MM.1S (cell line): ENCODE data around the gene CDH5.

ENCODE experiments used
- CTCF ChIP-seq: fragments of 300-600 bp; sonication (generic); IDR thresholded peaks from 2 replicates; pipeline ENCODE4 v1.5.1; 2016; ENCODE audit warnings: antibody characterized with exemption, low read length, mixed read lengths
- EZH2 ChIP-seq: fragments of 300-600 bp; sonication (generic); optimal IDR thresholded peaks from 2 replicates; pipeline ENCODE3; 2017; ENCODE audit warnings: low read depth, mild to moderate bottlenecking, antibody characterized with exemption, low read length, mixed read lengths
- EZH2phosphoT487 ChIP-seq: fragments of 300-600 bp; sonication (generic); IDR thresholded peaks from 2 replicates; pipeline ENCODE4 v1.6.1; 2018; ENCODE audit warnings: antibody characterized with exemption, low read length

- no peak for TF ChIP-seq EZH2
- TF ChIP-seq CTCF: peak; percentile 70
- no peak for TF ChIP-seq EZH2phosphoT487
These were observed 21.9 kb upstream of the CDH5 start for GRCh38 chr16:66344533-66345145.
